Posterior vena cava (tissue), 2 donors: ENCODE results near the gene NDUFB4. TPM values are rescaled to one million over a fixed set of nuclear protein-coding genes. Genes with fewer than 3 reads are reported as not detected.
"Not testable (repeated sequence)": the region's sequence is repeated elsewhere in the genome, so short reads cannot be mapped to it uniquely, and the experiment has no call there.

Source experiments
- DNase-seq: peaks from one replicate; pipeline ENCODE4 v3.0.0-alpha.2; 2020; ENCODE audit warnings: low spot score
- intact Hi-C, 2 donors: fragments of 100-400 bp; cut with DNase I; formaldehyde crosslinking; loops; one replicate each; pipeline versions ENCODE4 v1.14.1 to v1.14.2; 2022 to 2023
- total RNA-seq, 2 donors: library from RNA; stranded (reverse); fragmentation: NEBNext Ultra II Directional; extraction: Animal tissue kit (Norgen Biotek cat#: 25700); gene quantifications; one replicate each; pipeline ENCODE4 v1.2.1, GENCODE V29; 2021
- donor health status: DM: yes; HTN: yes; CAD: no.
- donor health status: DM: yes; HTN: yes; CAD: no.

Gene NDUFB4
- total RNA-seq, 2 donors from 2014 or later, result 94.9 to 101 TPM

DNA sequence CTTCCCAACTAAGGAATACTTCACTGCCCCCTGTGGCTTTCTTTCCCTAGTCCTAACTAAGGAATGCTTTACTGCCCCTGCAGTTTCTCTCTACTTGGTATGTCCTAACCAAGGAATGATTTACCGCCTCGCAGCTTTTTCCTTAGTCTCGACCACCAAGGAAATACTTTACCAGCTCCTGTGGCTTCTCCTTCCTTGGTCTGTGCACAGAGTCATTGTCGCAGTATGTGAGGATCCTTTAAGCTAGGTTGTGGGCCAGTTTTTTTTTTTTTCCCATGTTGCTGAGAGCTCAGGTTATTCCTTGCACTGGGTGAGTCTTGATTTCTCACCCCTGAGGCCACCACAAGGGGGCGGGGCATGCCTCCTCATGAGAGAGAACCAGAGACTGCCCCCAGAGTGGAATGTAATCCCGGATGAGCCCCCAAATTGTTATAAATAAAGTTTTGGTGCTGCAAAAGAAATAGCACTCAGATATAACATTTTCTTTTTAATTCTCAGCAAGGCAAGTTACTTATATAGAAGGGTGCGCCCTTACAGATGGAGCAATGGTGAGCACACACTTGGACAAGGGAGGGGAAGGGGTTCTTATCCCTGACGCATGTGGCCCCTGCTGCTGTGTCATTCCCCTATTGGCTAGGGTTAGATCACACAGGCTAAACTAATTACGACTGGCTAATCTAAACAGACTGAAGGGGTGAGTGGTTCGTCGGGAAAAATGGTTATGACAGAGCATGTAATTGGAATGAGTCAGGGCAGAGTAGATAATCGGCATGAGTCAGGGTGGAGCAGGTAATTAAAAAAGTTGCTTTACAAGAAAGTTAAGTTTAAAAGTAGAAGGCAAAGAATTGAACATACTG lies 27.0 kb downstream of the NDUFB4 start:
- no peak for DNase-seq
- intact Hi-C loops, result no loop called here

DNA sequence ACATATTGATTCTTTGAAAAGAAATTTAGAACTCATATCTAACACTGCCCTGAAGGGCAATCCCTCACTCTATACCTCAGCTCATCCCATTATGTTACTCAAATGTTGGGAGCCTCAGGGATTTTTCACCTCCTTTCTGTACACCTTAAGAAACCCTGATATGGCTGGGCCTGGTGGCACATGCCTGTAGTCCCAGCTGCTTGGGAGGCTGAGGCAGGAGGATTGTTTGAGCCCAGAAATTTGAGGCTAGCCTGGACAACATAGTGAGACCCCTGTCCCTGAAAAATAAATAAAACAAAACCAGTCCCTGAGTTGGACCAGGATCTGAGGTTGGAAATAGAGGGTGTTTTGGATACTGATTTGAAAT lies 27.6 kb downstream of the NDUFB4 start:
- intact Hi-C loops, result no loop called here
- no peak for DNase-seq

GRCh38 chr3:120625159-120625586 lies 29.0 kb downstream of the NDUFB4 start:
- intact Hi-C loops, result no loop called here
- DNase-seq, result no peak

GRCh38 chr3:120634539-120634938 lies 38.4 kb downstream of the NDUFB4 start:
- intact Hi-C loops, result no loop called here
- DNase-seq, result no peak

DNA sequence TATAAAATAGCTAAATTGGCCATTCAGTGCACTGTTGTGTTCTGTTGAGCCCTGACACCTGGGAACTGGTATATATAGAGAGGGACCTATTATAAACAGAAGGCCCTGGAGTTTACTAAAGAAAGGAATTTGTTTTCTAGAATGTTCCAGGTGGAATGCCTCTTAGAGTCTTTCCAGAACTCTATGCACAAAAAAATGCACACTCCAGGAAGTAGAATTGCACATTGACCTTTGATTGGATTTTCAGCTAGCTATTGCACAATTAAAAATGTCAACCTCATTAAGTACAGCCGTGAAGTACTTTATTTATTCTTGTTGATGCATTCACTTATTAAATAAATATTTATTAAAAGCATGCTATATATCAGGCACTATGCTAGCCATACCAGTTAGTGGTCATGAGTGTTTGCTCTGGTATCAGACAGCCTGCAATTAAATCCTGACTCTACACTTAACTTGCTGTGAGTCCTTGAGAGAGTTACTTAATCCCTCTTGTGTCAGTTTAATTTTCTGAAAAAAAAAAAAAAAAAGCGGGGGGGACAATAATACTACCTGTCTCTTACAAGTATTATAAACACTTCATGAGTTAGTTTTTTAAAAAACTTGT lies 40.8 kb downstream of the NDUFB4 start:
- intact Hi-C loops, result no loop called here
- DNase-seq, result no peak

DNA sequence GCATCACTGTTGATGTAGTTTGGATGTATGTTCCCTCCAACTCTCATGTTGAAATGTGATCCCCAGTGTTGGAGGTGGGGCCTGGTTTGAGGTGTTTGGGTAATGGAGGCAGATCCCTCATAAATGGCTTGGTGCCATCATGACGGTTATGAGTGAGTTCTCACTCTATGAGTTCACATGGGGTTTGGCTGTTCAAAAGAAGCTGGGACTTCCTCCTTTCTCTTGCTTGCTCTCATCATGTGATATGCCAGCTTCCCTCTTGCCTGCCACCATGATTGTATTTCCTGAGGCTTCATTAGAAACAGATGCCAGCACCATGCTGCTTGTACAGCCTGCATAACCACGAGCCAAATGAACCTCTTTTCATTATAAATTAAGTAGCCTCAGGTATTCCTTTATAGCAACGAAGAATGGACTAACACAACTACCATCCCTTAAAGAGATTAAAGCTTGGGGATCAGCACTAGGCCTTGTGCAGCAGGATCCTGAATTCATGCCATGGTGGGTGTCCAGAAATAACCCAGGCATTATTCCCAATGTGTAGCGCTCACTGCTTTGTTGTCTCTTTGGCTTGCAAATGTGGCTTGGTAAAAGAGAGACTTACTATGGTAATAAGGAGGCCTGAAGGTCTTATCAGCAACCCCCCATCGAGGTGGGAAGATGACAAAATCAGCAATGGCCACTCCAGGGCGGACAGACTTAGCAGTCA lies 41.9 kb downstream of the NDUFB4 start:
- intact Hi-C loops, result no loop called here

DNA sequence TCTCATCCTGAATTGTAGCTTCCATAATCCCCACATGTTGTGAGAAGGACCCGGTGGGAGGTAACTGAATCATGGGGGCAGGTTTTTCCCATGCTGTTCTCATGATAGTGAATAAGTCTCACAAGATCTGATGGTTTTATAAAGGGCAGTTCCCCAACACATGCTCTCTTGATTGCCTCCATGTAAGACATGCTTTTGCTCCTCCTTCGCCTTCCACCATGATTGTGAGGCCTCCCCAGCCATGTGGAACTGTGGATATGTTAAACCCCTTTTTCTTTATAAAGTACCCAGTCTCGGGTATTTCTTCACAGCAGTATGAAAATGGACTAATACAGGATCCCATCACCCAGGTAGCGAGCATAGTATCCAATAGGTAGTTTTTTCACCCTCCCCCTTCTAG lies 42.7 kb downstream of the NDUFB4 start:
- DNase-seq, intact Hi-C loops: not testable (repeated sequence)

More for the DNA sequence above, 41.9 kb downstream of the NDUFB4 start:
- no peak for DNase-seq

DNA sequence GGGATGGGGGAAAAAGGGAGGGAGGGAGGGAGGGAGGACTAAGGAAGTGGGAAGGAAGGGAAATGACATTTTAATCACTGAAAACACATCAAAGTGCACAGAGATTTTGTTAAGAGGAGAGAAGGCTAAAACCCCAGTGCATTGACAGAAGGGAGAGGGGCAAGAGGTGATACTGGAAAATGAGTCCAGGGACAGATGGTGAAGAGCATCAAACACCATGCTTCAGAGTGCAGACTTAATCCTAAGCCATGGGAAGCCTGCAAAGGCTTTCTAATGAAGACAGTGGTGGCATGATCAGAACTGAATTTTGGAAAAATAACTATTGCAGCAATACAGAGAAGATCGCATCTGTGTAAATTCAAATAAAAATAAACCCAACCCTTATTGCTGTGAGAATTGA lies 44.1 kb downstream of the NDUFB4 start:
- no peak for DNase-seq
- intact Hi-C loops, result no loop called here

DNA sequence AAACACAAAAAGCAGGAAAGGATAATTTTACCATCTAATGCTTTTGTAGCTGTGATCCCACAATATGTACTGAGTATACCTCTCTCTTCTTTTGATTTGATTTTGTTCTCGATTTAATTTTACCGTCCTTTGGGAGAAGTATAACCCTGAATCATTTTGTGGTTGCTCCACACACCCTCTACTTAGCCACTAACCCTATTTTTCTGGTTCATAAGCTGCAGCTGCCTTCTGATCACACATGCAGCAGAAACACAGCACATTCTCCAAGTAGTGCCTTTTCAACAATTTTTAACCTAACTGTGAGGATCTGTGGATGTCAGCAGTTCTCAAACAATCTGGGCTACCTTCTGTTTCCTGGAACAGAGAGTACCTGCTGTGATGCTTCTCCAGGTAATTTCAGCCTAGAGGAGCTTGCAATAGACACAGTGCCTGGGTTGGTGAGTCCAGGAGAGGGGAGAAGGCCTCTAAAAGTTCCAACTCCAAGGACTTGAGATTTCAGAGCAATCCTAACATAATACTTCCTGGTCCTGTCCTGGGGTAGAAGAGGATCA lies 45.6 kb downstream of the NDUFB4 start:
- DNase-seq, result no peak
- intact Hi-C loops, result no loop called here

DNA sequence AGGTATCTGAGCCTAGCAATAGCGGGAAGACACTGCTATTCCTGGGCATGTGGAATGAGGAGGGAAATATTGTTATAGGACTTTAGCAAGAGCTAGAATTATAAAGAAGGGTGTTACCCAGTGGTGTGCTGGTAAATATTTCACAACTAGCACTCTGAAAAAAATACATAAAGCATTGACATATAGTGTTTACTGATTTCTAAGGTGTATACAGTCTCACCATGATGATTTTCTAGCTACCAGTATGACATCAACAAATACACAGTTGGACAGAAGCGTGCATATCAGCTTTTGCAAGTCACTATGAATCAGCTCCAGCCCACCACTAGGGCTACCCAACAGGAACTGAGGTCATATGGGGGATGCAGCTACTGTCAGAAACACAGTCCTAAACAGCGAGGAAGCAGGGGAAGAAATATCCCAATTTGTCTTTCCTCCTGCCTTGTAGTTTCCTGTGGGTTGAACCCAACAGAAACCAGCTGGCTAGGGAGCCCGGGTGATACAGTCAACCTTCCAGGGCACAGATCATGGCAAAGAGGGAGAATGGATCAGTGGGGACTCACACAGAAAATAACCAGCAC lies 46.3 kb downstream of the NDUFB4 start:
- intact Hi-C loops, result no loop called here
- DNase-seq, result no peak

DNA sequence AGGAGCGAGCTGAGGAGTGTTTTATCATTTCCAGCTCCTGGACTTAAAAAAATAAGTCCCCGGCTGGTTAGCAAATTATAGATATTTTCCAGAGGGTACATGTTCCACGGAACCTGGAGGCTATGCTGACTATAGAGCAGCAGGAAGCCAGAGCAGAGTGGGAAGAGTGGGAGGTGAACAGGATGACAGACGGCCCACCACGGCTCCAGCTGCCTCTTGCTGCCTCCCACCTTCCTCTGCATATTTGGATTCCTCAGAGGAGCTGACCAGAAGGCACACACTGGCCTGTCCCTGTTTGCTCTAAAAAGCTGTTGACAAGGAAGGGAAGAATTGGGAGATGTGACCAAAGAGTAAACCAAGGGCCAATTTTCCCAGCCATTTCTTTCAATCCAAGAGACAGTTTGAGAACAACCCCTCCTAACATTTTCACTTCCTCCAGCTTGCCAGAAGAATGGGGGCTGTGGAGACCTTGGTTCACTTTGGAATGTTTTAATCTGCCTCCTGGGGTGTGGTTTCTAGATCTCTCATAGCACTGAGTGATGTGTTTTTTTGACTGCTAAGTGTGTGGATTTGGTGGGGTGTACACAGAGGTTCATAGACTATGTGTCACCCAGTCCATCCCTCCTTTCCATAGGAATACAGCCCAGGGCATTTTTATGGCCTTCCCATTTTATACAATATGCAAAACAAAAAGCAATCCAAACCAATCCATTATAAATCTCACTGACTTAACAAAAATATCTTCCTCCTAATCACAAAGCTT lies 49.1 kb downstream of the NDUFB4 start:
- intact Hi-C loops, result no loop called here

DNA sequence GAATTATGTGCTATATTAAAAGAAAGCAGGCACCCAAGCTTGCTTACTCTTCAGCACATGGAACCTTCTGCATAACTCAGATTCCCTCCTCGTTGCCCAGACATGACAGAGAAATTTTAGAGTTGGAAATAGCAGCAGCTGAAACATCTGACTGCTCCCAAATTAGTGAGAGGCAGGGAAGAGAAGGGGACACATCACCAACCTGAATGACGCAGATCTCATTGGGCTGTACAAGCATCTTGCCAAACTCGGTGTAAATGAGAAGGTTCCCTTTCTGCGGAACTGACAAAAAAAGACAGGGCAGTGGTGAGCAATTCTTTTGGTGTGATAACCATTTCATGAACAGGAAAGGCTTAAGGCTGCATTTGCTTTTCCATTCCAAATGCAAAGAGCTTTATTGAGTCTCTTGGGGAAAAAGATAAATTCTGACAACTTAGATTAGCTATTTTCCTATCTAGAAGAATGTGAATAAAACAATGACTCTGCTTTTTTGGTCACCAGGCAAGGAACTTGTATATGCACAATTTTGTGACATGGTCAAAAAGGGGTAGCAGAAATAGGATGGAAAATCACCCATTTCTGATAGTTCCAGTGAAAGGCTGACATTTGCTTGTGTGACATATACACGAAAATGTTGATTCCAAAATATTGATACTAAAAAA lies 50.8 kb downstream of the NDUFB4 start:
- intact Hi-C loops, result no loop called here
- DNase-seq, result no peak

More for the DNA sequence above, 49.1 kb downstream of the NDUFB4 start:
- no peak for DNase-seq

DNA sequence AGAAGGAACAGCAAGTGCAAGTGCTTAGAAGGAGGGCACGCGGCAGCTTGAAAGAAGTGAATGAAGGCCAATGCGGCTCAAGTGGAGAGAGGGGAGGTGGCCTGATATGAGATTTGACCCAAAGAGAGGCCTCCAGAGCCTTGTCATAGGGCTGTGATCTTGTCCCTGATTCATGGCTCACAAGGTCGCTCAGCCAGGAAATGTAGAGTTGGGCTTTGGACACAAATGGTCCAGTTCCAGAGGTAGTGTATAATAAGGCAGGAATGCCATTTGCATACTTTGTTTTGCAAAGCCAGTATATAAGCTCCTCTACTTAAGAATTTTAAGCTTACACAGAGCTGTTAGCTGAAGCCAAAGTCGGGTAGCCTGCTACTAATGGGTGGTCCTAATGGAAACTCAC lies 52.2 kb downstream of the NDUFB4 start:
- no peak for DNase-seq
- intact Hi-C loops, result no loop called here

GRCh38 chr3:120649830-120650233 lies 53.7 kb downstream of the NDUFB4 start:
- DNase-seq, result no peak
- intact Hi-C loops, result no loop called here

GRCh38 chr3:120650311-120650710 lies 54.2 kb downstream of the NDUFB4 start:
- intact Hi-C loops, result no loop called here
- no peak for DNase-seq
